GM18907 (cell line): ENCODE measurements around the gene TARBP1.

Experiments
- ATAC-seq: cut with Tn5 transposase; IDR thresholded peaks from one replicate; pipeline ENCODE4 v1.9.1; 2021; ENCODE audit warnings: mild to moderate bottlenecking, moderate library complexity; ENCODE audit not compliant: unreplicated experiment

The TARBP1 gene

GRCh38 chr1:234368320-234369032 is 110.5 kb downstream of the TARBP1 start:
- ATAC-seq, result no peak

- ATAC-seq, result no peak
Observed at GRCh38 chr1:234362558-234362957, 116.4 kb downstream of the TARBP1 start.

- no peak for ATAC-seq
Observed at GRCh38 chr1:234361102-234361603, 117.8 kb downstream of the TARBP1 start.

- ATAC-seq, result no peak
Observed at GRCh38 chr1:234357831-234358230, 121.1 kb downstream of the TARBP1 start.

DNA sequence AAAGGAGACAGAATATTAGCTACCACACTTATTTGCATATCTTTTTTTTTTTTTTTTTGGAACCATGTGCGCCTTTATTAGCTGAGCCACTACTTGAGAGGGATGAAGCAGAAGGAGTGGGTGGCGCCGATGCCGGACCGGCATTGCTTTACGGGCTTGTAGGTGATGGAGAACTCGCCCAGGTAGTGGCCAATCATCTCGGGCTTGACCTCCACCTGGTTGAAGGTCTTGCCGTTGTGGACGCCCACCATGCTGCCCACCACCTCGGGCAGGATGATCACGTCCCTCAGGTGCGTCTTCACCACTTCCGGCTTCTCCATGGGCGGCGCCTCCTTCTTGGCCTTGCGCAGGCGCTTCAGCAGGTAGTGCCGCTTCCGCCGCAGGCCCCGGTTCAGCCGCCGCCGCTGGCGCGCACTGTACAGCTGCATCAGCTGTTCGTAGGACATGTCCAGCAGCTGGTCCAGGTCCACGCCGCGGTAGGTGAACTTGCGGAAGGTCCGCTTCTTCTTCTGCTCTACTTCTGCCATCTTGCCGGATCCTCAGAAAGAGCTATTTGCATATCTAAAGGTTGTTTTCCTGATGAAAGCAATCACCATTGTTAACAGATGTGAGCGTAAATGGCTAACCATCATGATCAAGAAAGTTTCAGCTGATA is 122.2 kb downstream of the TARBP1 start:
- ATAC-seq, result peak; percentile 68

DNA sequence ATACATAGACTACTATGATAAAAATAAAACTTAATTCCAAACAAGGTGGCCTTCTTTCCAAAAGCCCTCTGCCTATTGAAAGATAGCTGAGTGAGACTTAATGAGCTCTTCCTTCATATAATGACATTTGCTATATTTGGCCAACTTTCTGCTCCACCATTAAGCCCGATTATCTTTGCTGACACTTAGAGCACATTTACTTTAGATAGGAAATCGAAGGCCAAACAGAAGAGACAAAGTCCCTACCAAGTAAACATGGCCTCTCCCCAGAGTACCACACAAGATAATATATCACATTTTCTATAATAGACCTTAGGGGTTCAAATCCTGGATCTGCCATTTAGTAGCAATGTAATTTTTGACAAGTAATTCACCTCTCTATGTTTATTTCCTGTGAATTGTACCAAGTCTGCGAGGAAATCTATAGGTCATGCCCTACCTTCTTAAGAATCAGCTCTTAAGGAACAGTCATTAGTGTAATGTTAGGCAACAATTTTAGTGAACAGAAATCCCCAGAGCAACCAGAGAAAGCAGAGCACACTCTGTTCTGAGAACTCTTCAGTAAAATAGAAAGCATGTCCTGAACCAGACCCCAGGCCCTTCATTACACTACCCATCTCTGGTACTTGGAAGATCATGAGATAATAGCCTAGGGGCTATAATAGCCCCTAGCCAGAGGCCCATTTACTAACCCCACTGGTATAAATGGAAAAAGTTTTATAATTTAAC is 123.0 kb downstream of the TARBP1 start:
- peak; percentile 28 for ATAC-seq

DNA sequence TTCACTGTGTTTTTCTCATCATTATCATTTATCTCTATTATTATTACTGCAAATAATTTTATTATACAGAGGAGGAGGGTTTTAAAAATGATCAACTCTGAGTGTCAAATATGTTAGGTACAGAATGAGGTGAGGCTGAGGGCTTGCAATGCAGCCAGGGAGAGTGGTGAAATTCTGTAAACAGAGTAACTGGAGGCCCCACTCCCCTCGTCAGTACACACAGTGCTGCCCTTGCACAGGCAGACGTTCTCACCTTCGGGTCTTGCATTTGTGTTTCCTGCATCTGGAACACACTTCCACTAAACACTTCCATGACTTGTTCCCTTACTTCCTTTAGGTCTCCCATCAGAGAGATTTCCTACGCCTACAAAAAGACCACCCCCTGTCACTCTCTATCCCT is 130.0 kb downstream of the TARBP1 start:
- no peak for ATAC-seq

DNA sequence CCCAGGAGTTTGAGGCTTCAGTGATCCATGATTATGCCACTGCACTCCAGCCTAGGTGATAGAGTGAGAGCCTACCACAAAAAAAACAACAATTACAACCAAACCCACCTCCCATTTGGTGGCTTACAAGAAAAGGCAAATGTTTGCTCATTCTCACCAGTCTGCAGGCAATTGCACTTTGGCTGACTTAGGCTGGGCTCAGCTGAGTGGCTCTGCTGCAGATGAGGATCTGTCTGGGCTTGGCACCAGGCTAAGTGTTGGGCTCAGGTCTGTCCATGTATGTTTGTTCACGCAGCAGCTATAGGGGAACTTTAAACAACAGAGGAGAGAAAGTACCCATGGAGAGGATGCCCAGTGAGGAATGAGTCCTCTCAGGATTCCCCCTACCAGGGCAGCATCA is 133.7 kb downstream of the TARBP1 start:
- no peak for ATAC-seq

DNA sequence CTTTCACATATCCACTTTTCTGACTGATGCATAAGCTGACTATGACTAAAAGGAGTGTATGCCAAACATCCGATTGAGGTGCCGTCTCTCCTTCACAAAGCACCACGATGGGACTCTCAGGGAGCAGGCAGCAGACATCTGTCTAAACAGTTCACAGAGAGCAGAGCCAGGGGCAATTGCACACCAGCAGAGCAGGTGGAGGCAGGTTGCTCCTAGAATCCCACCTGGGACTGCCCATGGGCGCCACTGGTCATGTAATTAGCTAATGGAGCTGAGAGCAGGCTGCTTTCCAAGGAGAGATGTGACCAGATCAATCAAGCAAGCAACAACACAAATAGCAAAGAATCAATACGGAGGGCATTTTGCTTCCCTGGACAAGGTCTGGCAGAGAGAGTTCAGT is 136.2 kb downstream of the TARBP1 start:
- ATAC-seq, result no peak
